Heart right ventricle (tissue), 16 donors: ENCODE results near the gene EMILIN2. TPM values are rescaled to one million over a fixed set of nuclear protein-coding genes. Genes with fewer than 3 reads are reported as not detected.

ENCODE experiments used
- ATAC-seq, 8 donors: fragments of 200-7000 bp; cut with Tn5 transposase; one replicate each; pipeline ENCODE4 v1.9.1; 2020; ENCODE audit warnings: mild to moderate bottlenecking in 8 of 8, moderate library complexity in 8 of 8, moderate number of reproducible peaks in 1 of 8
- DNase-seq, 2 donors: peaks; one replicate each; pipeline ENCODE4 v3.0.0-alpha.2; 2020
- H3K27ac ChIP-seq, 10 donors: fragments of 200-600 bp; sonication (generic) in 2 of 10; one replicate each; pipeline versions ENCODE4 v1.5.0 to v1.8.0; 2020 to 2022; ENCODE audit warnings: mild to moderate bottlenecking in 3 of 10
- H3K27me3 ChIP-seq, 7 donors: fragments of 200-600 bp; one replicate each; pipeline ENCODE4 v1.8.0; 2021 to 2022; ENCODE audit warnings: mild to moderate bottlenecking in 2 of 7
- H3K36me3 ChIP-seq, 9 donors: fragments of 200-600 bp; sonication (generic) in 1 of 9; one replicate each; pipeline versions ENCODE4 v1.5.0 to v1.8.0; 2020 to 2022; ENCODE audit warnings: mild to moderate bottlenecking in 2 of 9
- H3K4me1 ChIP-seq, 9 donors: fragments of 200-600 bp; sonication (generic) in 1 of 9; one replicate each; pipeline versions ENCODE4 v1.5.0 to v1.8.0; 2020 to 2022; ENCODE audit warnings: mild to moderate bottlenecking in 4 of 9
- H3K4me3 ChIP-seq, 10 donors: fragments of 200-600 bp; sonication (generic) in 2 of 10; one replicate each; pipeline versions ENCODE4 v1.5.0 to v1.8.0; 2020 to 2022; ENCODE audit warnings: mild to moderate bottlenecking in 7 of 10, moderate library complexity in 2 of 10
- H3K9me3 ChIP-seq, 11 donors: fragments of 200-600 bp in 10 of 11; sonication (generic) in 2 of 11; one replicate each; pipeline versions ENCODE4 v1.5.0 to v1.8.0; 2013 to 2022; ENCODE audit warnings: mild to moderate bottlenecking in 2 of 11, control low read depth in 1 of 11, moderate library complexity in 1 of 11
- WGBS, 2 donors: extraction: QIAGEN DNeasy Blood & Tissue Kit; methylation state at CpG; one replicate each; pipeline ENCODE4 v1.1.7; 2013; ENCODE audit warnings: inconsistent platforms in 1 of 2; 5-methylcytosine and 5-hydroxymethylcytosine counted together
- intact Hi-C, 10 donors: fragments of 100-400 bp; cut with DNase I; formaldehyde crosslinking; loops; one replicate each; pipeline versions ENCODE4 v1.11.1 to v1.14.2; 2022
- polyA plus RNA-seq, 2 donors: library from polyadenylated mRNA; stranded (reverse); fragments of 200-250 nt; gene quantifications; one replicate each; pipeline ENCODE4 v1.2.3, GENCODE V29; 2013
- total RNA-seq, 10 donors: library from RNA; stranded (reverse); fragmentation: NEBNext Ultra II Directional in 3 of 10; extraction: Animal tissue kit (Norgen Biotek cat#: 25700) in 3 of 10; gene quantifications; one replicate each; pipeline versions ENCODE4 v1.2.1 to v1.2.4, GENCODE V29; 2021 to 2023
- TF ChIP-seq, protein P1 (sequence below), 9 donors: fragments of 200-600 bp; sonication (generic) in 2 of 9; IDR thresholded peaks; one replicate each; pipeline versions ENCODE4 v1.5.0 to v1.8.0; 2021 to 2022; ENCODE audit warnings: antibody characterized with exemption in 9 of 9, mild to moderate bottlenecking in 5 of 9, moderate library complexity in 1 of 9
- donor health status: Arrhythmogenic right ventricular cardiomyopathy.
- donor health status: ischemic (EF 13 %, LVEDD 7.1; RV severe dilation, severe dysfunction).
- donor health status: healthy with polysubstance abuse.
- donor health status: DM: no; HTN: yes; CAD: no.
- donor health status: DM: no; HTN: no; CAD: no.
- donor health status: ischemic (EF 25% LVEDD 6.9; RV normal size, moderate dysfunction).
- donor health status: ischemic (EF 25% LVEDD 5.7; RV mildly dilated, moderate dysfunction).
- donor health status: healthy.
- donor health status: DM: yes; HTN: yes; CAD: no.
- donor health status: Ischemic cardiomyopathy.
- donor health status: ischemic (EF 35%, LVEDD 5.7; RV mildly dilated, moderate dysfunction).
- donor health status: nonischemic (EF 11% LVEDD 7.7; RV severe dilation, severe dysfunction).
- donor health status: DM: yes; HTN: yes; CAD: no.
- donor health status: PGD.
- donor health status: ischemic (EF 29% LVEDD 5.4; RV normal size, mild dysfunction).
- donor health status: nonischemic (EF 23%, LVEDD 6.1; RV moderate dilation, normal function).

EMILIN2 gene
- total and polyA plus RNA-seq, 12 donors, result 9.5 to 50.5 (median 19.6) TPM

DNA sequence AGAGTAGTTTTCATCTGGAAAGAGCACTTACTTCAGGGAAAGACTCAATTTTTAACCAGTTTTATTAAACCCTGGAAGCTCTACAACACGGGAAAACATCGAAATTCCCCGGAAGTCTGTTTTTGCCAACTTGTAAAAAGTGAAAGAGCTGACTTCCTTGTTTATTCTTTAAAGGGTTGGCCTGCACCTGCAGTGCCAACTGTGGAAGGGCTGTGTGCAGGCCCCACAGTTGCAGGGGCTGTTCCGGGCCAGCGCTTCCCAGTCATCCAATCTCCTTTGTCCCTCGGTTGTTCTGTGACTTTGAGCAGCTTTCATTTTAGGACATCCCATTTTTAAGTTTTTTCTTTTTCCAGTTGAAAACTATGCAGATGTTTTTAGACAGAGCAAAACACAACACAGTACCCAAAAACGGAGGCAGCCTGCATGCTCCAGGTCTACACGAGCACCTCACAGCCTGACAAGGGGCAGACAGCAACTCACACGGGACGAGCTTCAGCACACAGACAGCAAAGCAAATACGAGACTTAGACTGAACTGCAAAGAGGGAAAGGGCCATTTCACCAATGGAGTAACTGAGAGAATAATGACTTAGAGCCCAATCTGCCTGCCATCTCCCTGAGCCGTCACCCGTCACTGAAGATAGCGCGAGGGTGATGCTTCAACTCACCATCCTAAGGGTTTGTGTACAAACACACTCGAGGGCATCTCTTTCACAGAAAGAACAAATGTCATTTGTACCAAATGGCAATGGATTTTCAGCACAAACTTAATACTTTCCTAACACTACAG, 70.6 kb downstream of the EMILIN2 start:
- Histone ChIP-seq H3K36me3 (peaks cover 0 to 100% (median 35%) of the 10 kb centered on the region in 9 donors), H3K4me3 (no peak overlapping the region), H3K4me1 (peaks cover 0 to 28% (median 9%) of the 10 kb centered on the region in 9 donors), H3K9me3 (no peaks in the 10 kb centered on the region), H3K27ac (no peak overlapping the region), H3K27me3 (no peaks in the 10 kb centered on the region)
- TF ChIP-seq, protein P1, sequence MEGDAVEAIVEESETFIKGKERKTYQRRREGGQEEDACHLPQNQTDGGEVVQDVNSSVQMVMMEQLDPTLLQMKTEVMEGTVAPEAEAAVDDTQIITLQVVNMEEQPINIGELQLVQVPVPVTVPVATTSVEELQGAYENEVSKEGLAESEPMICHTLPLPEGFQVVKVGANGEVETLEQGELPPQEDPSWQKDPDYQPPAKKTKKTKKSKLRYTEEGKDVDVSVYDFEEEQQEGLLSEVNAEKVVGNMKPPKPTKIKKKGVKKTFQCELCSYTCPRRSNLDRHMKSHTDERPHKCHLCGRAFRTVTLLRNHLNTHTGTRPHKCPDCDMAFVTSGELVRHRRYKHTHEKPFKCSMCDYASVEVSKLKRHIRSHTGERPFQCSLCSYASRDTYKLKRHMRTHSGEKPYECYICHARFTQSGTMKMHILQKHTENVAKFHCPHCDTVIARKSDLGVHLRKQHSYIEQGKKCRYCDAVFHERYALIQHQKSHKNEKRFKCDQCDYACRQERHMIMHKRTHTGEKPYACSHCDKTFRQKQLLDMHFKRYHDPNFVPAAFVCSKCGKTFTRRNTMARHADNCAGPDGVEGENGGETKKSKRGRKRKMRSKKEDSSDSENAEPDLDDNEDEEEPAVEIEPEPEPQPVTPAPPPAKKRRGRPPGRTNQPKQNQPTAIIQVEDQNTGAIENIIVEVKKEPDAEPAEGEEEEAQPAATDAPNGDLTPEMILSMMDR (IDR thresholded peaks at IDR 0.05), result no peak
- intact Hi-C loops, result no loop called here
- ATAC-seq (no peak), DNase-seq (no peak)
- 73 to 76% methylated on average over 16 of the region's 16 CpGs for WGBS, 2 donors

DNA sequence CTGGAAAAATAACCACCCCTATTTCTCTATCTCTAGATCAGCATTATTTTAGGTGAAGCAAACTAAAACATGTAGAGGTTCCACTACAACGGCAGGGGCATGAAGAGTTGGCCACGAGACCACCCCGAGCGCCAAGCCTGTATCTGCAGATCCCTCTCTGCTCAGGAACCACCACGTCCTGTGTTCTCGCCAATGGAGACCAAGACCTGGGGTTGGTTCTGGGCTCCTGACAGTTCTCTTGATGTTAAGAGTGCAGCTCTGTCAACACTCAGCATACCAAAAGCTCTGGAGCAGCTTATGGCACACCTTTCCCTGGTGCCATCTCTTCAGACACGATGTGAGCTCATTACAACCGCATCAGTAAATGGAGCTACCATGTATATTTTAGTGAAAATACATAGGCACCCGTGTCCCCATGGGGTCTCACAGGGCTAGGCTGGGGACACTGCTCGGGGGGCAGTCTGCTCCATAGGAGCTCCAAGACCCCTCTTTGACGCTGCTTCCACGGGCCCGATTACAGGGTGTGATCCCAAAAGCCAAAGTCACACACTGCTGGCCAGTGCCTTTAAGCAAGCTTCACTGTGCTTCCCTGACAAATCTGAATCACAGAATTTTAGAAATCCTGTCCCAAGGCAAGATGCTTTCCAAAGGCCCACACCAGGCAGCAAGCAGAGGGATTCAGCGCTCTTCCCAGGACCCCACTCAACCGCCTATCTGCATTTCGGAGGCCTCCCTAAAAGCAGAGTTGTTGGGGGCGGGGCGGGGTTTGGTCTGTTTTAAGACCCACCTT, 72.2 kb downstream of the EMILIN2 start:
- WGBS, 2 donors, result 93 to 96% methylated on average over 18 of the region's 18 CpGs
- peaks cover 0 to 100% (median 41%) of the 10 kb centered on the region in 9 donors for H3K36me3 ChIP-seq
- no peak overlapping the region for H3K27ac ChIP-seq
- H3K27me3 ChIP-seq, result no peaks in the 10 kb centered on the region
- TF ChIP-seq, protein P1 (IDR thresholded peaks at IDR 0.05), result no peak
- DNase-seq (no peak), ATAC-seq (peak in 1 of 8 donors; percentile 20)
- no peak overlapping the region for H3K4me3 ChIP-seq
- no peaks in the 10 kb centered on the region for H3K9me3 ChIP-seq
- peaks cover 0 to 22% (median 9%) of the 10 kb centered on the region in 9 donors for H3K4me1 ChIP-seq
- intact Hi-C loops, result no loop called here

DNA sequence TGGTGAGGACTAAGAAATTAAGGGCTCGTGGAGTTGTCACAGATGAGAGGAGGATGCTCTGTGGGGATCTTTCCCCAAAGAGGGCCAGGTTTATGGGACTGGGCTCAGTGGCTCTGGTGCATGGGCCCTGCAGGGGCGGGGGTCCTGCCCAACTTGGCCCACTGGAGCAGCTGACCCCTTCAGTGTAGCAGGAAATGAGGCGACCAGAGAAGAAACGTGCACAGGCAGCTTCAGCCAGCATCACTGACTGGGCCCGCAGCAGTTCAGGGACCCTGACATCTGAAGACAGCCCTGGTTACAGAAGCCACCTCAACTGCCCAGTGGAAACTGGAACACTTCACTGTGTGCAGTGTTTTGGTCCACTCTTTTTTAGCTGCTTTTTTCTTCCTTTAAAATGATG, 72.8 kb downstream of the EMILIN2 start:
- H3K27me3 ChIP-seq, result no peaks in the 10 kb centered on the region
- H3K9me3 ChIP-seq, result no peaks in the 10 kb centered on the region
- ATAC-seq, result peak in 1 of 8 donors; percentile 10
- H3K36me3 ChIP-seq, result peaks cover 0 to 100% (median 48%) of the 10 kb centered on the region in 9 donors
- DNase-seq, result no peak
- H3K4me1 ChIP-seq, result peaks cover 0 to 18% (median 7%) of the 10 kb centered on the region in 9 donors
- H3K27ac ChIP-seq, result no peak overlapping the region
- 84 to 89% methylated on average over 5 of the region's 5 CpGs for WGBS, 2 donors
- TF ChIP-seq, protein P1 (IDR thresholded peaks at IDR 0.05), result no peak
- intact Hi-C loops, result no loop called here
- H3K4me3 ChIP-seq, result no peak overlapping the region

DNA sequence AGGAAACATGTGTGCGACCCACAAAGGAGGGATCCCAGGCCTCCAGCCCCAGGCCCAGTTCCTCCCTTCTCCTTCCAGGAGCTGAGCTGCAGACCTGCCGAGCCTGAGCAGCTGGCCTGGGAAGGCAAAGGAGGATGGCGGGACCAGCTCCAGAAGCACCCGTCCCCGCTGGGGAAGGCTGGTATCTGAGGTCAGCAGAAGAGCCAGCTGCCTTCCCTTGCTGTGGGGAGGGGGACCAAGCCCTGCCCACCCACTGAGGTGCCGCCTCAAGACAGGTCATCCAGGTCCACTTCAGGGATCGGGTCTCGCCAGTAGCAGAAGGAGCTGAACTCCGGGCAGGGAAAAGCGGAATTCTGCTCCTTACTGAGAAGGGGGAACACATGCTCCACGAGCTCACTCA, 73.2 kb downstream of the EMILIN2 start:
- H3K9me3 ChIP-seq, result no peaks in the 10 kb centered on the region
- H3K36me3 ChIP-seq, result peaks cover 0 to 100% (median 52%) of the 10 kb centered on the region in 9 donors
- intact Hi-C loops, result loop anchor here in 2 of 10 donors (10.0 kb wide), 1 partner anchor 205 kb away; no protein-coding TSS in a partner anchor
- H3K27ac ChIP-seq, result no peak overlapping the region
- peaks cover 0 to 18% (median 5%) of the 10 kb centered on the region in 9 donors for H3K4me1 ChIP-seq
- TF ChIP-seq, protein P1 (IDR thresholded peaks at IDR 0.05), result no peak
- 90 to 93% methylated on average over 11 of the region's 11 CpGs for WGBS, 2 donors
- ATAC-seq (peak in 1 of 8 donors; percentile 20), DNase-seq (no peak)
- no peaks in the 10 kb centered on the region for H3K27me3 ChIP-seq
- no peak overlapping the region for H3K4me3 ChIP-seq
